Stimulated activated CD4-positive, alpha-beta T cell treated with anti-CD3 and anti-CD28 coated beads, Interleukin-1b, Interleukin-23, amount 100 ng/mL, for 1 hour (primary cell): ENCODE data around the gene MYO1A.

Experiments used
- DNase-seq, 2 donors: peaks; one replicate each; pipeline ENCODE4 v3.0.0-alpha.2; 2020; ENCODE audit warnings: low read depth in 2 of 2

The MYO1A gene

GRCh38 chr12:57016348-57016747, 33.6 kb downstream of the MYO1A start, which contains the start of gene TAC3:
Gene TAC3, minus strand, starts transcription at chr12:57016529. Its CDS starts 732 bp downstream, at chr12:57015797.
- no peak for DNase-seq

- DNase-seq, result no peak
Measured at GRCh38 chr12:57012600-57013465, 37.1 kb downstream of the MYO1A start.

- no peak for DNase-seq
Measured at GRCh38 chr12:57011438-57012424, 38.2 kb downstream of the MYO1A start.

- no peak for DNase-seq
Measured at GRCh38 chr12:57010627-57011247, 39.2 kb downstream of the MYO1A start.

- no peak for DNase-seq
Measured at GRCh38 chr12:57009949-57010626, 39.8 kb downstream of the MYO1A start.

- DNase-seq, result no peak
Measured at GRCh38 chr12:57008178-57008577, 41.8 kb downstream of the MYO1A start.

GRCh38 chr12:57006809-57007475, 43.0 kb downstream of the MYO1A start:
- DNase-seq, result no peak

- DNase-seq, result peak; percentile 32 to 39
Measured at GRCh38 chr12:57005980-57006808, 43.7 kb downstream of the MYO1A start, which contains the start of gene ZBTB39. Gene ZBTB39, minus strand, starts transcription at chr12:57006546. Its CDS starts 1,629 bp downstream, at chr12:57004917.

GRCh38 chr12:57004651-57005050, 45.3 kb downstream of the MYO1A start:
- no peak for DNase-seq

- DNase-seq, result no peak
Measured at GRCh38 chr12:57003395-57003794, 46.5 kb downstream of the MYO1A start.

GRCh38 chr12:57001448-57001906, 48.5 kb downstream of the MYO1A start:
- DNase-seq, result peak; percentile 51 to 60

GRCh38 chr12:57000393-57000792, 49.5 kb downstream of the MYO1A start:
- DNase-seq, result no peak

- no peak for DNase-seq
Measured at GRCh38 chr12:56999456-56999855, 50.5 kb downstream of the MYO1A start.

GRCh38 chr12:56998981-56999380, 50.9 kb downstream of the MYO1A start:
- peak in 1 of 2 donors; percentile 33 for DNase-seq

GRCh38 chr12:56998316-56998715, 51.6 kb downstream of the MYO1A start:
- DNase-seq, result no peak

GRCh38 chr12:56996793-56997545, 53.0 kb downstream of the MYO1A start:
- no peak for DNase-seq

GRCh38 chr12:56995930-56996496, 53.9 kb downstream of the MYO1A start:
- DNase-seq, result no peak

GRCh38 chr12:56995201-56995929, 54.6 kb downstream of the MYO1A start:
- DNase-seq, result no peak
